WTC11 (cell line): Measurements from ENCODE around the gene MT1G. TPM values are rescaled to one million over a fixed set of nuclear protein-coding genes. Genes with fewer than 3 reads are reported as not detected.
A peak's percentile ranks its signal among the peaks of the same experiment; 100 is the strongest.
"Not testable (repeated sequence)": the region's sequence is repeated elsewhere in the genome, so short reads cannot be mapped to it uniquely, and the experiment has no call there.

Source experiments
- ATAC-seq: fragments of 200-7000 bp; cut with Tn5 transposase; 2 replicates; pipeline ENCODE4 v1.10.0; 2021; ENCODE audit warnings: mild to moderate bottlenecking, moderate library complexity
- CTCF ChIA-PET: fragments of 300-600 bp; sonication (Branson Sonifier 250); formaldehyde crosslinking; loops from one replicate; lab custom pipeline; 2021; ENCODE audit warnings: antibody characterized with exemption; lab: Charles Lee
- POLR2A ChIA-PET: fragments of 350-600 bp; sonication (Branson Sonifier 250); formaldehyde crosslinking; loops from one replicate; lab custom pipeline; 2021; ENCODE audit warnings: antibody characterized with exemption; lab: Charles Lee
- DNase-seq: peaks from one replicate; pipeline ENCODE4 v3.0.0; 2021; ENCODE audit warnings: low spot score
- H3K27ac Mint-ChIP-seq: 2 replicates; pipeline ENCODE4 v1.8.0; 2021; ENCODE audit warnings: mixed read lengths
- H3K27me3 Mint-ChIP-seq: 2 replicates; pipeline ENCODE4 v1.8.0; 2021; ENCODE audit warnings: low read depth, mild to moderate bottlenecking, moderate library complexity, mixed read lengths
- H3K36me3 Mint-ChIP-seq: 2 replicates; pipeline ENCODE4 v1.8.0; 2021; ENCODE audit warnings: mixed read lengths
- H3K4me1 Mint-ChIP-seq: 2 replicates; pipeline ENCODE4 v1.8.0; 2022; ENCODE audit warnings: mixed read lengths
- H3K4me3 Mint-ChIP-seq: 2 replicates; pipeline ENCODE4 v1.8.0; 2021; ENCODE audit warnings: mild to moderate bottlenecking, moderate library complexity, mixed read lengths
- H3K9me3 Mint-ChIP-seq: 2 replicates; pipeline ENCODE4 v1.8.0; 2021; ENCODE audit warnings: mixed read lengths
- CBFB ChIP-seq: sonication (generic); formaldehyde crosslinking; IDR thresholded peaks from 2 replicates; pipeline ENCODE4 v1.8.1; 2022; ENCODE audit warnings: mild to moderate bottlenecking, low read depth, missing genetic modification reagents
- ESRRA ChIP-seq: sonication (generic); formaldehyde crosslinking; IDR thresholded peaks from 2 replicates; pipeline ENCODE4 v1.8.1; 2022; ENCODE audit warnings: mild to moderate bottlenecking, missing genetic modification reagents, borderline replicate concordance
- FOXJ3 ChIP-seq: sonication (generic); formaldehyde crosslinking; IDR thresholded peaks from 2 replicates; pipeline ENCODE4 v1.9.0; 2021; ENCODE audit warnings: missing genetic modification reagents, mild to moderate bottlenecking, borderline replicate concordance
- FOXP1 ChIP-seq: sonication (generic); formaldehyde crosslinking; IDR thresholded peaks from 2 replicates; pipeline ENCODE4 v1.8.0; 2022; ENCODE audit warnings: missing genetic modification reagents, mild to moderate bottlenecking, moderate library complexity, borderline replicate concordance
- MXD4 ChIP-seq: fragments of 250-450 bp; sonication (Bioruptor Pico); IDR thresholded peaks from 2 replicates; pipeline ENCODE4 v1.8.0; 2021; ENCODE audit warnings: mild to moderate bottlenecking, moderate library complexity, borderline replicate concordance
- NFYB ChIP-seq: sonication (generic); formaldehyde crosslinking; conservative IDR thresholded peaks from 2 replicates; pipeline ENCODE4 v1.8.0; 2022; ENCODE audit warnings: low read depth, missing genetic modification reagents
- ZNF232 ChIP-seq: sonication (generic); formaldehyde crosslinking; IDR thresholded peaks from 2 replicates; pipeline ENCODE4 v1.8.0; 2022; ENCODE audit warnings: mild to moderate bottlenecking, missing genetic modification reagents
- total RNA-seq: library from RNA; stranded (reverse); gene quantifications from 3 replicates; pipeline ENCODE4 v1.2.3, GENCODE V29; 2021
- TF ChIP-seq, protein P1 (sequence below): fragments of 250-450 bp; sonication (Bioruptor Pico); IDR thresholded peaks from 2 replicates; pipeline ENCODE4 v1.9.0; 2021; ENCODE audit warnings: mild to moderate bottlenecking
- TF ChIP-seq, protein P2 (sequence below): sonication (generic); formaldehyde crosslinking; IDR thresholded peaks from 2 replicates; pipeline ENCODE4 v1.8.0; 2022; ENCODE audit warnings: mild to moderate bottlenecking, missing genetic modification reagents
- TF ChIP-seq, protein P3 (sequence below): fragments of 250-450 bp; sonication (Bioruptor Pico); IDR thresholded peaks from 2 replicates; pipeline ENCODE4 v1.8.0; 2021; ENCODE audit warnings: mild to moderate bottlenecking
- TF ChIP-seq, protein P4 (sequence below): sonication (generic); formaldehyde crosslinking; IDR thresholded peaks from 2 replicates; pipeline ENCODE4 v1.8.0; 2022; ENCODE audit warnings: mild to moderate bottlenecking, missing genetic modification reagents
- TF ChIP-seq, protein P5 (sequence below): sonication (generic); formaldehyde crosslinking; IDR thresholded peaks from 2 replicates; pipeline ENCODE4 v1.8.0; 2022; ENCODE audit warnings: missing genetic modification reagents
- TF ChIP-seq, protein P6 (sequence below): fragments of 250-450 bp; sonication (Bioruptor Pico); IDR thresholded peaks from 2 replicates; pipeline ENCODE4 v2.1.2; 2022; ENCODE audit warnings: mild to moderate bottlenecking, moderate library complexity

The MT1G gene
- total RNA-seq, 1 experiment from 2014 or later = 333 TPM

DNA sequence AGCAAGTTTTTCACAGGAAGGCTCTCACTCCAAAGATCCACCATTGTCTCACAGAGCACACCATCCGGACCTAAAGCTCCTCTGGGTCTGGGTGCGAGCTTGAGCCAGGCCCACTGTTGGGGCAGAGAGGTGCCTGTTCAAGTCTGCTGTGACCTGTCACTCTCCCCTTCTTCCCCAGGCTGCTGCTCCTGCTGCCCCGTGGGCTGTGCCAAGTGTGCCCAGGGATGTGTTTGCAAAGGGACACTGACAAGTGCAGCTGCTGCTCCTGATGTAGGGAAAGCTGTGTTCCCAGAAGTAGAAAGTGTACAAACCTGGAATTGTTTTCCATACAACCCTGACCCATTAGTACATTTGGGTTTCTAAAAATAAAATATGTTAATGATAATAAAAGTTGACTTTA lies 9.6 kb upstream of the MT1G start (continued):
- TF ChIP-seq, protein P1, sequence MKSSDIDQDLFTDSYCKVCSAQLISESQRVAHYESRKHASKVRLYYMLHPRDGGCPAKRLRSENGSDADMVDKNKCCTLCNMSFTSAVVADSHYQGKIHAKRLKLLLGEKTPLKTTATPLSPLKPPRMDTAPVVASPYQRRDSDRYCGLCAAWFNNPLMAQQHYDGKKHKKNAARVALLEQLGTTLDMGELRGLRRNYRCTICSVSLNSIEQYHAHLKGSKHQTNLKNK (CRISPR knock-in tag) = no peak
- no peak for TF ChIP-seq NFYB (CRISPR knock-in tag)
- no peak for TF ChIP-seq MXD4 (CRISPR knock-in tag)
- TF ChIP-seq, protein P2, sequence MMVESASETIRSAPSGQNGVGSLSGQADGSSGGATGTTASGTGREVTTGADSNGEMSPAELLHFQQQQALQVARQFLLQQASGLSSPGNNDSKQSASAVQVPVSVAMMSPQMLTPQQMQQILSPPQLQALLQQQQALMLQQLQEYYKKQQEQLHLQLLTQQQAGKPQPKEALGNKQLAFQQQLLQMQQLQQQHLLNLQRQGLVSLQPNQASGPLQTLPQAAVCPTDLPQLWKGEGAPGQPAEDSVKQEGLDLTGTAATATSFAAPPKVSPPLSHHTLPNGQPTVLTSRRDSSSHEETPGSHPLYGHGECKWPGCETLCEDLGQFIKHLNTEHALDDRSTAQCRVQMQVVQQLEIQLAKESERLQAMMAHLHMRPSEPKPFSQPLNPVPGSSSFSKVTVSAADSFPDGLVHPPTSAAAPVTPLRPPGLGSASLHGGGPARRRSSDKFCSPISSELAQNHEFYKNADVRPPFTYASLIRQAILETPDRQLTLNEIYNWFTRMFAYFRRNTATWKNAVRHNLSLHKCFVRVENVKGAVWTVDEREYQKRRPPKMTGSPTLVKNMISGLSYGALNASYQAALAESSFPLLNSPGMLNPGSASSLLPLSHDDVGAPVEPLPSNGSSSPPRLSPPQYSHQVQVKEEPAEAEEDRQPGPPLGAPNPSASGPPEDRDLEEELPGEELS (CRISPR knock-in tag) = no peak
- TF ChIP-seq ESRRA (CRISPR knock-in tag) = no peak
- TF ChIP-seq FOXJ3 = no peak
- no peak for TF ChIP-seq ZNF232
- TF ChIP-seq CBFB (CRISPR knock-in tag) = no peak

DNA sequence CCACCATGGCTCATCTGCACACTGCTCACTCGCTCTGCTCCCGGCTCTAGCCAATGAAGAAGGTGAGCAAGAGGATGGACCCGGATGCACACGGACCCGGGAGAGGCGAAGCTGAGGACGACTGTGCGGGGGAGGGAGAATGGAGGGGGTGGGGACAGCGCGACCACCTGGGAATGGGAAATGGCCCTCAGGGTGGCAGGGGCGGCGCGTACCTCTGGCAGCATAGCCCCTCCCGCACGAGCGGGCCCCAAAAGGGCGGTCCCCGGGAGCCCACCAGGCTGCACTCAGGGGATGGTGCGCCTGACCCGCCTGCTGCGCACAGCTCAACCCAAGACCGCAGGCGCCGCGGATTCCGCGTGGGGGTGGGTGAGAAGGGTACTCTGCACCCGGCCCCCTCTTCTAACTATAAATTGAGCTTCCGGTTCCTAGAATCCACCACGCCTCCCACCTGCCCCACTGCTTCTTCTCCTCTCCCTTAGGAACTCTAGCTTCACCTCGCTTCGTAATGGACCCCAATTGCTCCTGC lies 7.9 kb upstream of the MT1G start:
- peaks cover 49% of the 10 kb centered on the region for H3K4me1 Mint-ChIP-seq
- TF ChIP-seq, protein P3, sequence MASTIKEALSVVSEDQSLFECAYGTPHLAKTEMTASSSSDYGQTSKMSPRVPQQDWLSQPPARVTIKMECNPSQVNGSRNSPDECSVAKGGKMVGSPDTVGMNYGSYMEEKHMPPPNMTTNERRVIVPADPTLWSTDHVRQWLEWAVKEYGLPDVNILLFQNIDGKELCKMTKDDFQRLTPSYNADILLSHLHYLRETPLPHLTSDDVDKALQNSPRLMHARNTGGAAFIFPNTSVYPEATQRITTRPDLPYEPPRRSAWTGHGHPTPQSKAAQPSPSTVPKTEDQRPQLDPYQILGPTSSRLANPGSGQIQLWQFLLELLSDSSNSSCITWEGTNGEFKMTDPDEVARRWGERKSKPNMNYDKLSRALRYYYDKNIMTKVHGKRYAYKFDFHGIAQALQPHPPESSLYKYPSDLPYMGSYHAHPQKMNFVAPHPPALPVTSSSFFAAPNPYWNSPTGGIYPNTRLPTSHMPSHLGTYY = no peak
- TF ChIP-seq CBFB (CRISPR knock-in tag) (no peak), FOXP1 (CRISPR knock-in tag) (0 out of 2 replicates have a peak, but pooled peaks have one; percentile 12)
- TF ChIP-seq, protein P4, sequence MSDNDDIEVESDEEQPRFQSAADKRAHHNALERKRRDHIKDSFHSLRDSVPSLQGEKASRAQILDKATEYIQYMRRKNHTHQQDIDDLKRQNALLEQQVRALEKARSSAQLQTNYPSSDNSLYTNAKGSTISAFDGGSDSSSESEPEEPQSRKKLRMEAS (CRISPR knock-in tag) = peak; percentile 13; the same call in 1 of the 2 replicates
- TF ChIP-seq, protein P5, sequence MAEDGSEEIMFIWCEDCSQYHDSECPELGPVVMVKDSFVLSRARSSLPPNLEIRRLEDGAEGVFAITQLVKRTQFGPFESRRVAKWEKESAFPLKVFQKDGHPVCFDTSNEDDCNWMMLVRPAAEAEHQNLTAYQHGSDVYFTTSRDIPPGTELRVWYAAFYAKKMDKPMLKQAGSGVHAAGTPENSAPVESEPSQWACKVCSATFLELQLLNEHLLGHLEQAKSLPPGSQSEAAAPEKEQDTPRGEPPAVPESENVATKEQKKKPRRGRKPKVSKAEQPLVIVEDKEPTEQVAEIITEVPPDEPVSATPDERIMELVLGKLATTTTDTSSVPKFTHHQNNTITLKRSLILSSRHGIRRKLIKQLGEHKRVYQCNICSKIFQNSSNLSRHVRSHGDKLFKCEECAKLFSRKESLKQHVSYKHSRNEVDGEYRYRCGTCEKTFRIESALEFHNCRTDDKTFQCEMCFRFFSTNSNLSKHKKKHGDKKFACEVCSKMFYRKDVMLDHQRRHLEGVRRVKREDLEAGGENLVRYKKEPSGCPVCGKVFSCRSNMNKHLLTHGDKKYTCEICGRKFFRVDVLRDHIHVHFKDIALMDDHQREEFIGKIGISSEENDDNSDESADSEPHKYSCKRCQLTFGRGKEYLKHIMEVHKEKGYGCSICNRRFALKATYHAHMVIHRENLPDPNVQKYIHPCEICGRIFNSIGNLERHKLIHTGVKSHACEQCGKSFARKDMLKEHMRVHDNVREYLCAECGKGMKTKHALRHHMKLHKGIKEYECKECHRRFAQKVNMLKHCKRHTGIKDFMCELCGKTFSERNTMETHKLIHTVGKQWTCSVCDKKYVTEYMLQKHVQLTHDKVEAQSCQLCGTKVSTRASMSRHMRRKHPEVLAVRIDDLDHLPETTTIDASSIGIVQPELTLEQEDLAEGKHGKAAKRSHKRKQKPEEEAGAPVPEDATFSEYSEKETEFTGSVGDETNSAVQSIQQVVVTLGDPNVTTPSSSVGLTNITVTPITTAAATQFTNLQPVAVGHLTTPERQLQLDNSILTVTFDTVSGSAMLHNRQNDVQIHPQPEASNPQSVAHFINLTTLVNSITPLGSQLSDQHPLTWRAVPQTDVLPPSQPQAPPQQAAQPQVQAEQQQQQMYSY = no peak
- TF ChIP-seq, protein P6, sequence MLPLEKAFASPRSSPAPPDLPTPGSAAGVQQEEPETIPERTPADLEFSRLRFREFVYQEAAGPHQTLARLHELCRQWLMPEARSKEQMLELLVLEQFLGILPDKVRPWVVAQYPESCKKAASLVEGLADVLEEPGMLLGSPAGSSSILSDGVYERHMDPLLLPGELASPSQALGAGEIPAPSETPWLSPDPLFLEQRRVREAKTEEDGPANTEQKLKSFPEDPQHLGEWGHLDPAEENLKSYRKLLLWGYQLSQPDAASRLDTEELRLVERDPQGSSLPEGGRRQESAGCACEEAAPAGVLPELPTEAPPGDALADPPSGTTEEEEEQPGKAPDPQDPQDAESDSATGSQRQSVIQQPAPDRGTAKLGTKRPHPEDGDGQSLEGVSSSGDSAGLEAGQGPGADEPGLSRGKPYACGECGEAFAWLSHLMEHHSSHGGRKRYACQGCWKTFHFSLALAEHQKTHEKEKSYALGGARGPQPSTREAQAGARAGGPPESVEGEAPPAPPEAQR = no peak
- H3K9me3 Mint-ChIP-seq = no peaks in the 10 kb centered on the region
- POLR2A ChIA-PET = interaction anchor here (0.6 to 2.1 kb wide), 12 partner anchors 8 to 256 kb away, joined by 3 to 27 read pairs (median 6); partner anchors contain the start of genes MT1E, MT1F, MT1G and MT2A
- H3K27me3 Mint-ChIP-seq = peaks cover 39% of the 10 kb centered on the region
- H3K36me3 Mint-ChIP-seq = no peaks in the 10 kb centered on the region
- DNase-seq (peak; percentile 67), ATAC-seq (peak; percentile 68)
- CTCF ChIA-PET = interaction anchor here (0.6 to 2.1 kb wide), 13 partner anchors 8 to 162 kb away, joined by 3 to 30 read pairs (median 3); partner anchors contain the start of genes MT1F and MT1G
- peak overlapping the region; percentile 68 for H3K4me3 Mint-ChIP-seq
- H3K27ac Mint-ChIP-seq = peak overlapping the region; percentile 73

DNA sequence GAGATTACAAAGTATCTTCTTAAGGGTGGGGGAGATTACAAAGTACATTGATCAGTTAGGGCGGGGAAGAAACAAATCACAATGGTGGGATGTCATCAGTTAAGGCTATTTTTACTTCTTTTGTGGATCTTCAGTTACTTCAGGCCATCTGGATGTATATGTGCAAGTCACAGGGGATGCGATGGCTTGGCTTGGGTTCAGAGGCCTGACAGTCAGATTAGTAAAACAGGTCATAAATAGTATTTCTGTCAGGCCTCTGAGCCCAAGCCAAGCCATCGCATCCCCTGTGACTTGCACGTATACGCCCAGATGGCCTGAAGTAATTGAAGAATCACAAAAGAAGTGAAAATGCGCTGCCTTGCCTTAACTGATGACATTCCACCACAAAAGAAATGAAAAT lies 6.7 kb upstream of the MT1G start:
- not testable (repeated sequence) for H3K9me3 Mint-ChIP-seq, ATAC-seq, H3K36me3 Mint-ChIP-seq, DNase-seq
- ChIA-PET POLR2A (interaction anchor here (1.0 kb wide), 1 partner anchor 27 kb away, joined by 3 read pairs; no protein-coding TSS in a partner anchor), CTCF (interaction anchor here (1.2 to 2.6 kb wide), 6 partner anchors 9 to 169 kb away, joined by 3 to 46 read pairs (median 4); no protein-coding TSS in a partner anchor)
- Mint-ChIP-seq H3K27ac (peak overlapping the region; percentile 73), H3K4me3 (peak overlapping the region; percentile 68), H3K4me1 (peaks cover 56% of the 10 kb centered on the region), H3K27me3 (peaks cover 49% of the 10 kb centered on the region)
